WERI-Rb-1 (cell line): ENCODE results near the gene RORB.

Source experiments
- DNase-seq: peaks from one replicate; pipeline ENCODE4 v3.0.0-alpha.2; 2020
- H3K27ac ChIP-seq: fragments of 250-450 bp; sonication (Bioruptor Pico); 2 replicates; pipeline ENCODE4 v1.5.1; 2020; ENCODE audit warnings: mild to moderate bottlenecking, moderate library complexity
- H3K27me3 ChIP-seq: fragments of 250-450 bp; sonication (Bioruptor Pico); 2 replicates; pipeline ENCODE4 v1.5.1; 2021; ENCODE audit warnings: mild to moderate bottlenecking, low read depth, moderate library complexity; ENCODE audit not compliant: insufficient read depth, severe bottlenecking
- H3K36me3 ChIP-seq: fragments of 250-450 bp; sonication (Bioruptor Pico); 2 replicates; pipeline ENCODE4 v1.5.1; 2020; ENCODE audit warnings: mild to moderate bottlenecking, moderate library complexity
- H3K4me3 ChIP-seq: 2 replicates; pipeline ENCODE4 v1.5.1; 2011; ENCODE audit warnings: low read depth, mild to moderate bottlenecking, control low read depth, low read length
- H3K9me3 ChIP-seq: fragments of 250-450 bp; sonication (Bioruptor Pico); 2 replicates; pipeline ENCODE4 v1.5.1; 2021; ENCODE audit warnings: mild to moderate bottlenecking, moderate library complexity; ENCODE audit not compliant: severe bottlenecking
- CTCF ChIP-seq: IDR thresholded peaks from 2 replicates; pipeline ENCODE4 v1.5.1; 2011; ENCODE audit warnings: low read depth, mild to moderate bottlenecking, control low read depth, inconsistent platforms, low read length

The RORB gene

GRCh38 chr9:74501570-74501969 is 4.4 kb downstream of the RORB start:
- TF ChIP-seq CTCF: no peak
- H3K27me3 ChIP-seq: no peaks in the 10 kb centered on the region

GRCh38 chr9:74503219-74503618 is 6.1 kb downstream of the RORB start:
- H3K36me3 ChIP-seq: no peaks in the 10 kb centered on the region
- no peak for TF ChIP-seq CTCF
- H3K27me3 ChIP-seq: no peaks in the 10 kb centered on the region
- no peak overlapping the region for H3K27ac ChIP-seq
- no peaks in the 10 kb centered on the region for H3K9me3 ChIP-seq
- no peak for DNase-seq
- no peak overlapping the region for H3K4me3 ChIP-seq

More at GRCh38 chr9:74501570-74501969, 4.4 kb downstream of the RORB start:
- no peak overlapping the region for H3K4me3 ChIP-seq
- DNase-seq: no peak
- peaks cover 6% of the 10 kb centered on the region; the same call in 1 of the 2 replicates for H3K36me3 ChIP-seq
- H3K9me3 ChIP-seq: no peaks in the 10 kb centered on the region
- H3K27ac ChIP-seq: no peak overlapping the region

GRCh38 chr9:74503666-74504065 is 6.5 kb downstream of the RORB start:
- TF ChIP-seq CTCF: no peak
- no peak overlapping the region for H3K27ac ChIP-seq
- H3K36me3 ChIP-seq: no peaks in the 10 kb centered on the region
- no peak overlapping the region for H3K4me3 ChIP-seq
- DNase-seq: no peak
- H3K9me3 ChIP-seq: no peaks in the 10 kb centered on the region
- H3K27me3 ChIP-seq: no peaks in the 10 kb centered on the region

GRCh38 chr9:74511333-74511732 is 14.2 kb downstream of the RORB start:
- Histone ChIP-seq H3K9me3 (no peaks in the 10 kb centered on the region), H3K4me3 (no peak overlapping the region), H3K27me3 (no peaks in the 10 kb centered on the region), H3K27ac (no peak overlapping the region), H3K36me3 (no peaks in the 10 kb centered on the region)
- TF ChIP-seq CTCF: no peak
- no peak for DNase-seq

GRCh38 chr9:74512416-74512815 is 15.3 kb downstream of the RORB start:
- Histone ChIP-seq H3K36me3 (no peaks in the 10 kb centered on the region), H3K27me3 (no peaks in the 10 kb centered on the region), H3K27ac (no peak overlapping the region), H3K9me3 (no peaks in the 10 kb centered on the region), H3K4me3 (no peak overlapping the region)
- no peak for DNase-seq
- TF ChIP-seq CTCF: no peak

- no peaks in the 10 kb centered on the region for H3K9me3 ChIP-seq
- no peaks in the 10 kb centered on the region for H3K36me3 ChIP-seq
- no peak overlapping the region for H3K27ac ChIP-seq
- TF ChIP-seq CTCF: no peak
- H3K27me3 ChIP-seq: no peaks in the 10 kb centered on the region
- H3K4me3 ChIP-seq: no peak overlapping the region
- no peak for DNase-seq
These were observed 16.1 kb downstream of the RORB start for GRCh38 chr9:74513221-74513620.
